Measurements from ENCODE around the gene NOSTRIN. TPM values are rescaled to one million over a fixed set of nuclear protein-coding genes. Genes with fewer than 3 reads are reported as not detected.

Gene NOSTRIN
- total RNA-seq, 4 donors from 2014 or later: 24.6 to 118 (median 68.8) TPM

- no peak for TF ChIP-seq CTCF (IDR thresholded peaks at IDR 0.05; ENCODE audit: low read depth)
These were observed 105.7 kb downstream of the NOSTRIN start for GRCh38 chr2:168907940-168908662.

GRCh38 chr2:168910330-168910729 lies 107.9 kb downstream of the NOSTRIN start:
- TF ChIP-seq CTCF (IDR thresholded peaks at IDR 0.05; ENCODE audit: low read depth): no peak

GRCh38 chr2:168912466-168912865 lies 110.0 kb downstream of the NOSTRIN start:
- TF ChIP-seq CTCF (IDR thresholded peaks at IDR 0.05; ENCODE audit: low read depth): no peak

- TF ChIP-seq CTCF (IDR thresholded peaks at IDR 0.05; ENCODE audit: low read depth): no peak
These were observed 110.5 kb downstream of the NOSTRIN start for GRCh38 chr2:168912901-168913369.

GRCh38 chr2:168913495-168913894 lies 111.1 kb downstream of the NOSTRIN start:
- no peak for TF ChIP-seq CTCF (IDR thresholded peaks at IDR 0.05; ENCODE audit: low read depth)

Other genes with a start within 250 kb of the NOSTRIN start
- not detected for gene SPC25, start 87.8 kb downstream of the NOSTRIN start, total RNA-seq
- gene G6PC2, start 98.7 kb downstream of the NOSTRIN start, total RNA-seq: not detected
- 10 to 100 TPM in 3 of 4 donors, 1 to 10 TPM in 1; 4.6 to 89.1 (median 13.1) TPM for gene ABCB11, start 228.7 kb downstream of the NOSTRIN start, total RNA-seq